Left kidney (tissue), 2 donors: ENCODE measurements around the gene LSM2. TPM values are rescaled to one million over a fixed set of nuclear protein-coding genes. Genes with fewer than 3 reads are reported as not detected.
"Not testable (repeated sequence)": the region's sequence is repeated elsewhere in the genome, so short reads cannot be mapped to it uniquely, and the experiment has no call there.

Source experiments
- DNase-seq: peaks from one replicate; pipeline ENCODE4 v3.0.0-alpha.2; 2013
- polyA plus RNA-seq: library from polyadenylated mRNA; unstranded; fragments of 120-200 nt; gene quantifications from one replicate; pipeline ENCODE4 v1.2.1, GENCODE V29; 2013; ENCODE audit not compliant: insufficient read length

Gene LSM2
- polyA plus RNA-seq, 1 donor: 71.7 TPM

- not testable (repeated sequence) for DNase-seq
Measured at GRCh38 chr6:31801031-31801927, 5.5 kb downstream of the LSM2 start.

- DNase-seq: no peak
Measured at GRCh38 chr6:31799781-31800180, 7.0 kb downstream of the LSM2 start.

- DNase-seq: no peak
Measured at GRCh38 chr6:31797588-31797987, 9.2 kb downstream of the LSM2 start.

GRCh38 chr6:31796993-31797385 lies 9.8 kb downstream of the LSM2 start:
- DNase-seq: no peak

GRCh38 chr6:31795616-31796298 lies 11.0 kb downstream of the LSM2 start, which contains the start of gene VARS1:
TSS of gene VARS1 (minus strand) at chr6:31795752. CDS start at chr6:31795217, 535 bp downstream.
- DNase-seq: peak; percentile 79

GRCh38 chr6:31794866-31795615 lies 11.7 kb downstream of the LSM2 start:
- no peak for DNase-seq

- DNase-seq: no peak
Measured at GRCh38 chr6:31794294-31794865, 12.4 kb downstream of the LSM2 start.

GRCh38 chr6:31793927-31794245 lies 12.9 kb downstream of the LSM2 start:
- DNase-seq: not testable (repeated sequence)

- DNase-seq: no peak
Measured at GRCh38 chr6:31792761-31793171, 14.0 kb downstream of the LSM2 start.

- DNase-seq: no peak
Measured at GRCh38 chr6:31792090-31792374, 14.7 kb downstream of the LSM2 start.

GRCh38 chr6:31791324-31792089 lies 15.3 kb downstream of the LSM2 start:
- peak; percentile 76 for DNase-seq

GRCh38 chr6:31785475-31785874 lies 21.3 kb downstream of the LSM2 start:
- no peak for DNase-seq

GRCh38 chr6:31784098-31784925 lies 22.5 kb downstream of the LSM2 start:
- no peak for DNase-seq

- DNase-seq: no peak
Measured at GRCh38 chr6:31782126-31782855, 24.5 kb downstream of the LSM2 start.

GRCh38 chr6:31781244-31782125 lies 25.3 kb downstream of the LSM2 start:
- DNase-seq: no peak

- no peak for DNase-seq
Measured at GRCh38 chr6:31780507-31781243, 26.1 kb downstream of the LSM2 start.

GRCh38 chr6:31779908-31780307 lies 26.9 kb downstream of the LSM2 start:
- DNase-seq: no peak
